PC-3 (cell line): Measurements from ENCODE around the gene MRM2.

Source experiments
- EZH2 ChIP-seq: fragments of 300-600 bp; sonication (generic); IDR thresholded peaks from one replicate; pipeline ENCODE4 v1.6.1; 2017; ENCODE audit warnings: antibody characterized with exemption, mild to moderate bottlenecking, low read length; ENCODE audit not compliant: unreplicated experiment
- TF ChIP-seq, protein P1 (sequence below): fragments of 300-600 bp; sonication (generic); conservative IDR thresholded peaks from 2 replicates; pipeline ENCODE4 v1.5.1; 2017; ENCODE audit warnings: antibody characterized with exemption, low read depth, mild to moderate bottlenecking, low read length

- TF ChIP-seq, protein P1, sequence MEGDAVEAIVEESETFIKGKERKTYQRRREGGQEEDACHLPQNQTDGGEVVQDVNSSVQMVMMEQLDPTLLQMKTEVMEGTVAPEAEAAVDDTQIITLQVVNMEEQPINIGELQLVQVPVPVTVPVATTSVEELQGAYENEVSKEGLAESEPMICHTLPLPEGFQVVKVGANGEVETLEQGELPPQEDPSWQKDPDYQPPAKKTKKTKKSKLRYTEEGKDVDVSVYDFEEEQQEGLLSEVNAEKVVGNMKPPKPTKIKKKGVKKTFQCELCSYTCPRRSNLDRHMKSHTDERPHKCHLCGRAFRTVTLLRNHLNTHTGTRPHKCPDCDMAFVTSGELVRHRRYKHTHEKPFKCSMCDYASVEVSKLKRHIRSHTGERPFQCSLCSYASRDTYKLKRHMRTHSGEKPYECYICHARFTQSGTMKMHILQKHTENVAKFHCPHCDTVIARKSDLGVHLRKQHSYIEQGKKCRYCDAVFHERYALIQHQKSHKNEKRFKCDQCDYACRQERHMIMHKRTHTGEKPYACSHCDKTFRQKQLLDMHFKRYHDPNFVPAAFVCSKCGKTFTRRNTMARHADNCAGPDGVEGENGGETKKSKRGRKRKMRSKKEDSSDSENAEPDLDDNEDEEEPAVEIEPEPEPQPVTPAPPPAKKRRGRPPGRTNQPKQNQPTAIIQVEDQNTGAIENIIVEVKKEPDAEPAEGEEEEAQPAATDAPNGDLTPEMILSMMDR: no peak
- no peak for TF ChIP-seq EZH2
Observed at GRCh38 chr7:2211926-2212325, 30.1 kb downstream of the MRM2 start.
